ENCODE data around the gene EPG5.
"Not testable (repeated sequence)": the region's sequence is repeated elsewhere in the genome, so short reads cannot be mapped to it uniquely, and the experiment has no call there.

Gene EPG5

GRCh38 chr18:45967007-45967706 is at the start of gene EPG5:
EPG5 (minus strand) TSS chr18:45967329; CDS start chr18:45967239, 90 bp downstream.
- peak; percentile 95 for DNase-seq (ENCODE audit: low spot score)

GRCh38 chr18:46013484-46014189 is 46.5 kb upstream of the EPG5 start:
- no peak for DNase-seq (ENCODE audit: low spot score)

GRCh38 chr18:46010676-46011075 is 43.5 kb upstream of the EPG5 start:
- DNase-seq (ENCODE audit: low spot score): no peak

GRCh38 chr18:46010050-46010449 is 42.9 kb upstream of the EPG5 start:
- no peak for DNase-seq (ENCODE audit: low spot score)

GRCh38 chr18:46009125-46009840 is 42.2 kb upstream of the EPG5 start:
- no peak for DNase-seq (ENCODE audit: low spot score)

- no peak for DNase-seq (ENCODE audit: low spot score)
Observed at GRCh38 chr18:46008531-46008930, 41.4 kb upstream of the EPG5 start.

GRCh38 chr18:46007165-46007564 is 40.0 kb upstream of the EPG5 start:
- DNase-seq (ENCODE audit: low spot score): no peak

- no peak for DNase-seq (ENCODE audit: low spot score)
Observed at GRCh38 chr18:46002934-46003333, 35.8 kb upstream of the EPG5 start.

GRCh38 chr18:46001892-46002291 is 34.8 kb upstream of the EPG5 start:
- no peak for DNase-seq (ENCODE audit: low spot score)

- no peak for DNase-seq (ENCODE audit: low spot score)
Observed at GRCh38 chr18:46001074-46001473, 33.9 kb upstream of the EPG5 start.

- DNase-seq (ENCODE audit: low spot score): no peak
Observed at GRCh38 chr18:45999536-45999935, 32.4 kb upstream of the EPG5 start.

GRCh38 chr18:45998244-45998643 is 31.1 kb upstream of the EPG5 start:
- DNase-seq (ENCODE audit: low spot score): no peak

GRCh38 chr18:45997700-45998151 is 30.6 kb upstream of the EPG5 start:
- no peak for DNase-seq (ENCODE audit: low spot score)

GRCh38 chr18:45995461-45995860 is 28.3 kb upstream of the EPG5 start:
- DNase-seq (ENCODE audit: low spot score): no peak

GRCh38 chr18:45993438-45993837 is 26.3 kb upstream of the EPG5 start:
- no peak for DNase-seq (ENCODE audit: low spot score)

- DNase-seq (ENCODE audit: low spot score): not testable (repeated sequence)
Observed at GRCh38 chr18:45992527-45992926, 25.4 kb upstream of the EPG5 start.

GRCh38 chr18:45991788-45992187 is 24.7 kb upstream of the EPG5 start:
- DNase-seq (ENCODE audit: low spot score): no peak

GRCh38 chr18:45984546-45985235 is 17.6 kb upstream of the EPG5 start:
- no peak for DNase-seq (ENCODE audit: low spot score)

- DNase-seq (ENCODE audit: low spot score): no peak
Observed at GRCh38 chr18:45981821-45982220, 14.7 kb upstream of the EPG5 start.

- DNase-seq (ENCODE audit: low spot score): no peak
Observed at GRCh38 chr18:45980229-45980628, 13.1 kb upstream of the EPG5 start.

- DNase-seq (ENCODE audit: low spot score): no peak
Observed at GRCh38 chr18:45978084-45978483, 11.0 kb upstream of the EPG5 start.

- no peak for DNase-seq (ENCODE audit: low spot score)
Observed at GRCh38 chr18:45976974-45977373, 9.8 kb upstream of the EPG5 start.

Data from left forelimb (tissue), 1 donor.